Stomach smooth muscle (tissue), 2 donors: ENCODE measurements around the gene CPNE4.

Experiments
- H3K27ac ChIP-seq: one replicate; pipeline ENCODE4 v1.7.0; 2013; ENCODE audit warnings: mild to moderate bottlenecking, low read length, inconsistent platforms
- H3K27me3 ChIP-seq, 2 donors: one replicate each; pipeline ENCODE4 v1.7.0; 2013; ENCODE audit warnings: low read length in 2 of 2; ENCODE audit not compliant: insufficient read depth in 2 of 2, control insufficient read depth in 1 of 2
- H3K36me3 ChIP-seq, 2 donors: one replicate each; pipeline ENCODE4 v1.7.0; 2013; ENCODE audit warnings: low read length in 2 of 2; ENCODE audit not compliant: control insufficient read depth in 2 of 2, insufficient read depth in 2 of 2
- H3K4me1 ChIP-seq: one replicate; pipeline ENCODE4 v1.7.0; 2013; ENCODE audit warnings: low read length; ENCODE audit not compliant: control insufficient read depth, insufficient read depth
- H3K4me3 ChIP-seq, 2 donors: one replicate each; pipeline ENCODE4 v1.7.0; 2013; ENCODE audit warnings: low read length in 2 of 2
- H3K9ac ChIP-seq, 2 donors: one replicate each; pipeline ENCODE4 v1.7.0; 2013; ENCODE audit warnings: low read length in 2 of 2, mild to moderate bottlenecking in 1 of 2
- H3K9me3 ChIP-seq, 2 donors: one replicate each; pipeline ENCODE4 v1.7.0; 2013; ENCODE audit warnings: low read length in 2 of 2; ENCODE audit not compliant: control insufficient read depth in 2 of 2
- donor health status: healthy.
- donor health status: Pancreatic carcinoma.

Gene CPNE4

GRCh38 chr3:131782751-131783150 is 252.1 kb downstream of the CPNE4 start:
- H3K27ac ChIP-seq, result no peak overlapping the region
- no peaks in the 10 kb centered on the region for H3K36me3 ChIP-seq
- no peaks in the 10 kb centered on the region for H3K4me1 ChIP-seq
- no peaks in the 10 kb centered on the region for H3K9me3 ChIP-seq
- no peak overlapping the region for H3K9ac ChIP-seq
- H3K27me3 ChIP-seq, result no peaks in the 10 kb centered on the region
- no peak overlapping the region for H3K4me3 ChIP-seq

DNA sequence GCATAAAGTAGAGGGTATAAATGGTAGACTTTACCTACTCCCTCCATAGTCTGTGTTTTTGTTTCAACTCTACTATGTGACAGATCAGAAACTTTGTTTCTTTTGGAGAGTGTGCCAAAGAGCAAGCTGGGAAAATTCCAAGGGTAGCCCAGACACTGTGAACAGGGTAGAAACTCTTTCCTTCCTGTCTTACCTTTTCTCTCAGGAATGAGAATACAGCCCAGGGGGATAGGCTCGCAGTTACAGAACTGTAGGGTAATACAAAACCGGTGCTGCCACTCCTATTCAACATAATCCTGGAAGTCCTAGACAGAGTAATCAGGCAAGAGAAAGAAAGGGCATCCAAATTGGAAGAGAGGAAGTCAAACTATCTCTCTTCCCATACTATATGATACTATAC is 256.3 kb downstream of the CPNE4 start:
- no peaks in the 10 kb centered on the region for H3K9me3 ChIP-seq
- H3K27ac ChIP-seq, result no peak overlapping the region
- no peaks in the 10 kb centered on the region for H3K36me3 ChIP-seq
- H3K9ac ChIP-seq, result no peak overlapping the region
- no peaks in the 10 kb centered on the region for H3K27me3 ChIP-seq
- no peaks in the 10 kb centered on the region for H3K4me1 ChIP-seq
- H3K4me3 ChIP-seq, result no peak overlapping the region

DNA sequence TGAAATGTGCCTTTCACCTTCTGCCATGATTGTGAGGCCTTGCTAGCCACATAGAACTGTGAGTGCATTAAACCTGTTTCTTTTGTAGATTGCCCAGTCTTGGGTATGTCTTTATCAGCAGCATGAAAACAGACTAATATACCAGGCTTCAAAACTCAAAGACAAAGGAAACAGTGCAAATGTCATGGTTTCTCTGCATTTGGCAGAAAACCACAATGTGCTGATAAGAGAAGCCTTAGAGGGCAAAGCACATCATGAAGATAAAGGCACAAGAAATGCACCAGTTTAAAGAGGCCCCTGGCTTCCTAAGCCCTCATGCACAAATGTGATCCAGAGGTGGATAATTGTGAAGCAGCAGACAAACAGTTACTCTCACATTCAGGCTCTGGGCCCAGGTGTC is 259.2 kb downstream of the CPNE4 start:
- no peaks in the 10 kb centered on the region for H3K9me3 ChIP-seq
- H3K36me3 ChIP-seq, result no peaks in the 10 kb centered on the region
- no peaks in the 10 kb centered on the region for H3K4me1 ChIP-seq
- H3K4me3 ChIP-seq, result no peak overlapping the region
- no peaks in the 10 kb centered on the region for H3K27me3 ChIP-seq
- H3K27ac ChIP-seq, result no peak overlapping the region
- H3K9ac ChIP-seq, result no peak overlapping the region

GRCh38 chr3:131772269-131773026 is 262.4 kb downstream of the CPNE4 start:
- Histone ChIP-seq H3K36me3 (no peaks in the 10 kb centered on the region), H3K27me3 (no peaks in the 10 kb centered on the region), H3K4me3 (no peak overlapping the region), H3K27ac (no peak overlapping the region), H3K9me3 (no peaks in the 10 kb centered on the region), H3K4me1 (no peaks in the 10 kb centered on the region), H3K9ac (no peak overlapping the region)

- Histone ChIP-seq H3K36me3 (no peaks in the 10 kb centered on the region), H3K4me3 (no peak overlapping the region), H3K4me1 (no peaks in the 10 kb centered on the region), H3K27ac (no peak overlapping the region), H3K9me3 (peaks cover 0 to 4% of the 10 kb centered on the region in 2 donors), H3K27me3 (no peaks in the 10 kb centered on the region), H3K9ac (no peak overlapping the region)
Observed at GRCh38 chr3:131762981-131763564, 271.7 kb downstream of the CPNE4 start.

GRCh38 chr3:131756405-131756804 is 278.4 kb downstream of the CPNE4 start:
- H3K36me3 ChIP-seq, result no peaks in the 10 kb centered on the region
- H3K4me3 ChIP-seq, result no peak overlapping the region
- H3K27me3 ChIP-seq, result no peaks in the 10 kb centered on the region
- H3K9ac ChIP-seq, result no peak overlapping the region
- H3K27ac ChIP-seq, result no peak overlapping the region
- H3K4me1 ChIP-seq, result no peaks in the 10 kb centered on the region
- peaks cover 4% of the 10 kb centered on the region in 2 donors for H3K9me3 ChIP-seq

- H3K27ac ChIP-seq, result no peak overlapping the region
- no peaks in the 10 kb centered on the region for H3K27me3 ChIP-seq
- H3K4me3 ChIP-seq, result no peak overlapping the region
- H3K36me3 ChIP-seq, result no peaks in the 10 kb centered on the region
- H3K9me3 ChIP-seq, result peaks cover 4% of the 10 kb centered on the region in 2 donors
- H3K4me1 ChIP-seq, result no peaks in the 10 kb centered on the region
- no peak overlapping the region for H3K9ac ChIP-seq
Observed at GRCh38 chr3:131755380-131755779, 279.4 kb downstream of the CPNE4 start.

DNA sequence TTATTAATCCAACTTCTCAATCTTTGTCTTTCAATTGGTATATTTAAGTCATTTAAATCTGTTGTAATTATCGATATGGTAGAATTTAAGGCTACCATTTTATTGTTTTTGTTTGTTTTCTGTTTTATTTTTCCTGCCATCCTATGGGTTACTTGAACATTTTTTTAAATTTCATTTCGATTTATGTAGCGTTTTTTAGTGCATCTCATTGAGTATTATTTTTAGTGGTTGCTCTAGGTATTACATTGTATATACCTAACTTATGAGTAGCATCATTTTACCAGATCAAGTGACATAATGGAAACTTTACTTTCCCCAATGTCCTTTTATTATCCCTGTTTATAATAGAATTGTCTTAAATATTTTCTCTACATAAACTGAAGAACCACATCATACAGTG is 284.6 kb downstream of the CPNE4 start:
- H3K4me1 ChIP-seq, result no peaks in the 10 kb centered on the region
- H3K27me3 ChIP-seq, result no peaks in the 10 kb centered on the region
- H3K9ac ChIP-seq, result no peak overlapping the region
- no peaks in the 10 kb centered on the region for H3K36me3 ChIP-seq
- H3K27ac ChIP-seq, result no peak overlapping the region
- H3K9me3 ChIP-seq, result peaks cover 0 to 4% of the 10 kb centered on the region in 2 donors
- H3K4me3 ChIP-seq, result no peak overlapping the region

GRCh38 chr3:131749826-131750225 is 285.0 kb downstream of the CPNE4 start:
- H3K9ac ChIP-seq, result no peak overlapping the region
- no peaks in the 10 kb centered on the region for H3K36me3 ChIP-seq
- no peak overlapping the region for H3K4me3 ChIP-seq
- H3K4me1 ChIP-seq, result no peaks in the 10 kb centered on the region
- H3K27ac ChIP-seq, result no peak overlapping the region
- no peaks in the 10 kb centered on the region for H3K27me3 ChIP-seq
- H3K9me3 ChIP-seq, result peaks cover 0 to 4% of the 10 kb centered on the region in 2 donors

DNA sequence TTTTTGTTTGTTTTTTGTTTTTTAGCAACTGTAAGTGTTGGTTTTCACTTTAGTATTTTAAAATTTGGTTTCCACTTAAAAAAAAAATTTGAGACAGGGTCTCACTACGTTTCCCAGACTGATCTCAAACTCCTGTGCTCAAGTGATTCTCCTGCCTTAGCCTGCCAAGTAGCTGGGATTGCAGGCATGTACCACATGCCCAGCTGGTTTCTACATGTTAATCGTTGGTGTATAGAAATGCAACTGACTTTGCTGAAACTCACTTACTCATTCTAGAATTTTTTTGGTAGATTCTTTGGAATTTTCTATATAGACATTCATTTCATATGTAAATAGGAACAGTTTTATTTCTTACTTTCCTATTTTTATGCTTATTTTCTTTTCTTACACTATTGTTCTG is 287.3 kb downstream of the CPNE4 start:
- Histone ChIP-seq H3K4me1 (no peaks in the 10 kb centered on the region), H3K27me3 (no peaks in the 10 kb centered on the region), H3K36me3 (no peaks in the 10 kb centered on the region), H3K27ac (no peak overlapping the region), H3K9ac (no peak overlapping the region), H3K9me3 (peaks cover 0 to 4% of the 10 kb centered on the region in 2 donors), H3K4me3 (no peak overlapping the region)

DNA sequence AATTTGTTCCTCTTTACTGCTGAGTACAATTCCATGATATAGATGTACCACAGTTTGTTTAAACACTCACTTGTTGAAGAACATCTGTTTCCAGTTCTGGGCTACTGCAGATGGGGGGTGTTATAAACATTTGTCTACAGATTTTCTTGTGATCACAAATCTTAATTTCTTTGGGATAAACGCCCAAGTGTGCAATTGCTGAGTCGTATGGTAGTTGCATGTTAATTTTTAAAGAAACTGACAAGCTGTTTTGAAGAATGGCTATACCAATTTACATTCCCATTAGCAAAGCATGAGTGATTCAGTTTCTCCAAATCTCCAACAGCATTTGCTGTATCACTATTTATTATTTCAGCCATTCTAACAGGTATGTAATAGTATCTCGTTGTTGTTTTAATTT is 290.0 kb downstream of the CPNE4 start:
- Histone ChIP-seq H3K27me3 (no peaks in the 10 kb centered on the region), H3K4me3 (no peak overlapping the region), H3K27ac (no peak overlapping the region), H3K36me3 (no peaks in the 10 kb centered on the region), H3K9me3 (no peaks in the 10 kb centered on the region), H3K4me1 (no peaks in the 10 kb centered on the region), H3K9ac (no peak overlapping the region)
